Measurements from ENCODE around the gene MAP3K13.

- TF ChIP-seq CTCF (IDR thresholded peaks at IDR 0.05; ENCODE audit: insufficient read depth, low read length, poor library complexity, severe bottlenecking) (no peak), EZH2phosphoT487 (conservative IDR thresholded peaks at IDR 0.05; ENCODE audit: low read length) (no peak)
Observed at GRCh38 chr3:185361920-185362319, 1.0 kb upstream of the MAP3K13 start.
